Peyer's patch (tissue), 4 donors: ENCODE results near the gene GJA5. TPM values are rescaled to one million over a fixed set of nuclear protein-coding genes. Genes with fewer than 3 reads are reported as not detected.

Source experiments
- DNase-seq, 3 donors: peaks; one replicate each; pipeline ENCODE4 v3.0.0-alpha.2; 2017 to 2019
- H3K27ac ChIP-seq, 4 donors: fragments of 200-600 bp; sonication (generic); one replicate each; pipeline ENCODE4 v1.5.1; 2016 to 2019
- H3K27me3 ChIP-seq, 2 donors: fragments of 200-600 bp; sonication (generic); one replicate each; pipeline ENCODE4 v1.5.1; 2019
- H3K36me3 ChIP-seq, 3 donors: fragments of 200-600 bp; sonication (generic); one replicate each; pipeline ENCODE4 v1.5.1; 2016 to 2019
- H3K4me1 ChIP-seq, 4 donors: fragments of 200-600 bp; sonication (generic); one replicate each; pipeline ENCODE4 v1.5.1; 2016 to 2019
- H3K4me3 ChIP-seq, 4 donors: fragments of 200-600 bp; sonication (generic); 1 replicate in 3 of 4; 2 replicates in 1 of 4; pipeline ENCODE4 v1.5.1; 2016 to 2019; ENCODE audit warnings: mild to moderate bottlenecking in 1 of 4
- H3K9me3 ChIP-seq, 4 donors: fragments of 200-600 bp; sonication (generic); one replicate each; pipeline ENCODE4 v1.5.1; 2016 to 2019; ENCODE audit warnings: mild to moderate bottlenecking in 1 of 4
- POLR2A ChIP-seq, 2 donors: fragments of 450-650 bp; IDR thresholded peaks; one replicate each; pipeline ENCODE4 v1.5.1; 2017; ENCODE audit warnings: antibody characterized with exemption in 2 of 2, mild to moderate bottlenecking in 2 of 2, moderate library complexity in 2 of 2
- total RNA-seq, 4 donors: library from RNA; depleted of rRNA; stranded (reverse); fragments of >200 nt; gene quantifications; one replicate each; pipeline ENCODE4 v1.1.0, GENCODE V29; 2016
- TF ChIP-seq, protein P1 (sequence below), 6 experiments: fragments of 450-650 bp in 4 of 6; fragments of 200-600 bp in 2 of 6; sonication (generic) in 1 of 6; IDR thresholded peaks; one replicate each; pipeline ENCODE4 v1.5.1; 2017 to 2019; ENCODE audit warnings: antibody characterized with exemption in 6 of 6, mild to moderate bottlenecking in 3 of 6, moderate library complexity in 1 of 6

GJA5 gene
- total RNA-seq, 4 donors from 2014 or later: 0.70 to 4.1 (median 2.8) TPM

DNA sequence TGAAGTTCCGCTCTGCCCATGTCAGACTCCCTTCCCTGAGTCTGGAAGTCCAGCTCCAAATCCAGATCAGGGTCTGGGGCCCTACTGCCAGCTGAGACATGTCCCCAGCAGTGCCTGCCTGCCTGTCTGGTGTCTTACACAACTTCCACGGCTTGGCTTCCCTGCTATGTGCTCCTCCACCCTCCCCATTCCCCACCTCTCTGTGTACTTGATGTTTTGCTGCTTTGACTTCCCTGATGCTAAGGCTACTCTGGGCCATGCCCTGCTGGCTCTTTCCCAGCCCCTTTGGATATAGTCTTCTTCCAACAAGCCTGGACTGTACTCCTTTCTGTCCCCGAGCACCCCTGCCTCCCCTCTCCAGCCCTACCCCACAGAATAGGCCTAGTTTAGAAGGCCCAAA, 7.3 kb downstream of the GJA5 start:
- DNase-seq: no peak
- Histone ChIP-seq H3K4me3 (no peak overlapping the region), H3K36me3 (no peaks in the 10 kb centered on the region)

DNA sequence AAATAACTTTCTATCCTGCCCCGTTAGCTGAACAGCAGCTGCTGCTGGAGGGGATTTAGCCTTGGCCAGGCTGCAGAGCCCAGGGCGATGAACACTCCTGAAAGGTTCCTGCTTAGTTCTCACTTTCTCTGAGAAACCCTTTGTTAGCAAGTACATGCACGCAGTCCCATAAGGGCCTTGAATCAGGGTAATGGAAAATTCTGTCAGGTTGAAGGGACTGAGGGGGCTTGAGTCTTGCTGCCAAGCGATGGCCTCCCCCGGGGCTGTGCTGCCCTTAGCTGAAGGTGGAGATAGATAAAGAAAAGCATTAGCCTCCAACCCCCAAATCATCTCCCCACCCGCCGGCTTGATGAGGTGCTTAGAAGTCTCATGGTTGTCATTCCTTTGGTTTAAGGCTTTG, 7.9 kb downstream of the GJA5 start:
- no peak overlapping the region for H3K27ac ChIP-seq
- TF ChIP-seq POLR2A (IDR thresholded peaks at IDR 0.05): no peak
- TF ChIP-seq, protein P1, sequence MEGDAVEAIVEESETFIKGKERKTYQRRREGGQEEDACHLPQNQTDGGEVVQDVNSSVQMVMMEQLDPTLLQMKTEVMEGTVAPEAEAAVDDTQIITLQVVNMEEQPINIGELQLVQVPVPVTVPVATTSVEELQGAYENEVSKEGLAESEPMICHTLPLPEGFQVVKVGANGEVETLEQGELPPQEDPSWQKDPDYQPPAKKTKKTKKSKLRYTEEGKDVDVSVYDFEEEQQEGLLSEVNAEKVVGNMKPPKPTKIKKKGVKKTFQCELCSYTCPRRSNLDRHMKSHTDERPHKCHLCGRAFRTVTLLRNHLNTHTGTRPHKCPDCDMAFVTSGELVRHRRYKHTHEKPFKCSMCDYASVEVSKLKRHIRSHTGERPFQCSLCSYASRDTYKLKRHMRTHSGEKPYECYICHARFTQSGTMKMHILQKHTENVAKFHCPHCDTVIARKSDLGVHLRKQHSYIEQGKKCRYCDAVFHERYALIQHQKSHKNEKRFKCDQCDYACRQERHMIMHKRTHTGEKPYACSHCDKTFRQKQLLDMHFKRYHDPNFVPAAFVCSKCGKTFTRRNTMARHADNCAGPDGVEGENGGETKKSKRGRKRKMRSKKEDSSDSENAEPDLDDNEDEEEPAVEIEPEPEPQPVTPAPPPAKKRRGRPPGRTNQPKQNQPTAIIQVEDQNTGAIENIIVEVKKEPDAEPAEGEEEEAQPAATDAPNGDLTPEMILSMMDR (IDR thresholded peaks at IDR 0.05): no peak

More for the DNA sequence above, 7.3 kb downstream of the GJA5 start:
- Histone ChIP-seq H3K9me3 (no peaks in the 10 kb centered on the region), H3K27me3 (no peaks in the 10 kb centered on the region), H3K4me1 (no peaks in the 10 kb centered on the region), H3K27ac (no peak overlapping the region)
- TF ChIP-seq, protein P1 (IDR thresholded peaks at IDR 0.05): no peak
- no peak for TF ChIP-seq POLR2A (IDR thresholded peaks at IDR 0.05)

DNA sequence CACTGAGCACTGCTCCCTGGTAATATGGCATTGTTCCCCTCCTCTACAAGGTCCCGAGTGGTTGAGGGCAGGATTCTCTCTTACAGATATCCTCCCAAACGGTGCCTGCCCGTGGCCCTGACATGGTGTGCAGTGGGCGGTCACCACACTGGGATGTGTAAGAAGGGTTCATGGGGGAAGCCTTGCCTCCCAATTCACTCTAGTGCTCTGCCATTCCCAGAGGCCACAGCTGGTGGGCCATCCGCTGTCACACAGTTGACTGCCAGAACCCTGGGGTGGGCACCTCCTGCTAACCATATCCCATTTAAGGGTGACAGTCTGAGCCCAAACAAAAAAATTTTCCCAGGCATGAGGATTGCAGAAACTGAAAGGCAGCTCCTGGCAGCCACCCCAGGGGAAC, 9.1 kb downstream of the GJA5 start:
- no peaks in the 10 kb centered on the region for H3K9me3 ChIP-seq
- H3K36me3 ChIP-seq: no peaks in the 10 kb centered on the region
- no peak for TF ChIP-seq POLR2A (IDR thresholded peaks at IDR 0.05)
- TF ChIP-seq, protein P1 (IDR thresholded peaks at IDR 0.05): no peak
- H3K4me1 ChIP-seq: no peaks in the 10 kb centered on the region
- no peak for DNase-seq
- H3K27me3 ChIP-seq: no peaks in the 10 kb centered on the region
- H3K27ac ChIP-seq: no peak overlapping the region
- no peak overlapping the region for H3K4me3 ChIP-seq

More for the DNA sequence above, 7.9 kb downstream of the GJA5 start:
- no peak for DNase-seq
- H3K4me1 ChIP-seq: no peaks in the 10 kb centered on the region
- H3K4me3 ChIP-seq: no peak overlapping the region
- H3K9me3 ChIP-seq: no peaks in the 10 kb centered on the region
- H3K36me3 ChIP-seq: no peaks in the 10 kb centered on the region
- H3K27me3 ChIP-seq: no peaks in the 10 kb centered on the region

DNA sequence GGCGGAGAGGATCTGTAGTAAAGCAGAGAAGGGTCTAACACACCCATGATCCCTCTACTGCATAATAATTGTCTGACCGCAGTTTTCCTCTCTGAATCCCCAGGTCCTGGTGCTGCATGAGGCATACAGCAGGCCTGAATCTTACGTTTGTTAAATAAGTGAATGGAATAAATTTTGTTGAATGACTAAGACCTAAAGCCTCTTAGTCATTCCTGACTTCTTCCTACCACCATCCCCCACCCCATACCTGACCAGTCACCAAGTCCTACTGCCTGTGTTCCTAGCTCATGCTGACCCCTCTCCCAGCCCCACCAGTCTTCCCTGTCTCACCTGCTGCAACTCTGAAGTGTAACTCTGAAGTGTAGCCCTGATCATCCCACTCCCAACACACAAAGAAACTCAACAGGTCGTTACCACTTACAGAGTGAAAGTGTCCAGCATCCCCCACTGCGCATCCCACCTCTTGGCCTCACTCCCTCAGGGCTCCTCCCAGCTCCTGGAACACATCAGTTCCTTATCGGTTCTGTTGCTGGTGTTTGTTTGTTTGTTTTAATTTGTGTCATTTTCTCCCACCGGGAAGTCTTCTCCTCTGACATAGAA, 9.7 kb downstream of the GJA5 start:
- Histone ChIP-seq H3K36me3 (no peaks in the 10 kb centered on the region), H3K9me3 (no peaks in the 10 kb centered on the region), H3K27me3 (no peaks in the 10 kb centered on the region), H3K4me1 (no peaks in the 10 kb centered on the region), H3K4me3 (no peak overlapping the region), H3K27ac (no peak overlapping the region)
- DNase-seq: no peak
- no peak for TF ChIP-seq POLR2A (IDR thresholded peaks at IDR 0.05)
- TF ChIP-seq, protein P1 (IDR thresholded peaks at IDR 0.05): no peak

DNA sequence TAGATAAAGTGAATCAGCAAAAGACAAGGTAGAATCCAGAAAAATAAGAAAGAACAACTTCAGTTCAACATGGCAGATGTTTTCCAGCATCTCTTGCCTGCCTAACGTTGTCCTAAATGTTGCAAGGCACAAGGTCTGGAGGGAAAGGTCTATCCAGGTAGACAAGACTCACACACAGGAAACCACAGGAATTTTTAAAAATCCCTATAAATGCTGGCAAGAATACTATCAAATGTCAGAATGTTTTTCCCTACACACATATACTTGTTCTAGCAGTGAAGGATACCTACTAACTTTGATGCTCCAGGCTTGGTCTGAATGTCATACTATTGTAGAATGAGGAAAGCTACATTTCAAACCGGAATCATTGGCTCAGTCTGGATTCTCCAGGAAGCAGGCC, 10.6 kb downstream of the GJA5 start:
- H3K27me3 ChIP-seq: no peaks in the 10 kb centered on the region
- no peaks in the 10 kb centered on the region for H3K36me3 ChIP-seq
- H3K4me3 ChIP-seq: no peak overlapping the region
- H3K27ac ChIP-seq: no peak overlapping the region
- no peak for DNase-seq
- H3K9me3 ChIP-seq: no peaks in the 10 kb centered on the region
- no peaks in the 10 kb centered on the region for H3K4me1 ChIP-seq
- TF ChIP-seq POLR2A (IDR thresholded peaks at IDR 0.05): no peak
- TF ChIP-seq, protein P1 (IDR thresholded peaks at IDR 0.05): no peak
